Stimulated activated naive CD8-positive, alpha-beta T cell treated with anti-CD3 and anti-CD28 coated beads, Interleukin-15, Interleukin-2, amounts not matched to agents 100 ng/mL and 50 ng/mL, for 24 hours (primary cell): ENCODE data around the gene SCYGR1.
"Not testable (repeated sequence)": the region's sequence is repeated elsewhere in the genome, so short reads cannot be mapped to it uniquely, and the experiment has no call there.

ENCODE experiments used
- H3K27ac Mint-ChIP-seq: one replicate; pipeline ENCODE4 v1.8.0; 2021; ENCODE audit warnings: mild to moderate bottlenecking, mixed read lengths
- H3K27me3 Mint-ChIP-seq: one replicate; pipeline ENCODE4 v1.8.0; 2021; ENCODE audit warnings: mixed read lengths
- H3K36me3 Mint-ChIP-seq: one replicate; pipeline ENCODE4 v1.8.0; 2021; ENCODE audit warnings: low read depth, mixed read lengths
- H3K4me1 Mint-ChIP-seq: one replicate; pipeline ENCODE4 v1.8.0; 2021; ENCODE audit warnings: low read depth, mixed read lengths
- H3K4me3 Mint-ChIP-seq: one replicate; pipeline ENCODE4 v1.8.0; 2021; ENCODE audit warnings: mild to moderate bottlenecking, mixed read lengths
- H3K9me3 Mint-ChIP-seq: one replicate; pipeline ENCODE4 v1.8.0; 2021; ENCODE audit warnings: mixed read lengths

SCYGR1 gene

GRCh38 chr2:227367427-227367795 lies 20.3 kb downstream of the SCYGR1 start:
- Mint-ChIP-seq H3K9me3 (no peaks in the 10 kb centered on the region), H3K27me3 (no peaks in the 10 kb centered on the region), H3K4me3 (no peak overlapping the region), H3K4me1 (peaks cover 16% of the 10 kb centered on the region), H3K36me3 (no peaks in the 10 kb centered on the region), H3K27ac (no peak overlapping the region)

GRCh38 chr2:227366769-227367426 lies 20.9 kb downstream of the SCYGR1 start:
- Mint-ChIP-seq H3K27ac (no peak overlapping the region), H3K27me3 (no peaks in the 10 kb centered on the region), H3K9me3 (no peaks in the 10 kb centered on the region), H3K36me3 (no peaks in the 10 kb centered on the region), H3K4me1 (peaks cover 16% of the 10 kb centered on the region), H3K4me3 (no peak overlapping the region)

DNA sequence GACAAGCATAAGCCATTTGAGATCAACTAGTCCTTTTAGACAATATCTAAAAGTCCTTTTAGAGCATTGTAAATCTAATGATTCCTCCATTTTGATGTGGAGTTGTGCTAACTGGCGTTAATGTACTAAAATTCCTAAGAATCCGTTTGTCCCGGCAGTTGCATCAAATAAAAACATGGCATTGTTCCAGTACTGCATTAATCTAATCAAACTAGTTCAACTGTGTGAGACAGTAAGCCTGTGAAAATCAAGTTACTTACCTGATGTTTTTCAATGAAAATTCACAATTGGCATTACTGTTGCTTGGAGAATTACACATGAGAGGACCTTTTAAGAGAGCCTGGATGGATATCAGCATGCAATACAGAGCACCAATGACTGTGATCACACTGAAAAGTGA lies 21.9 kb downstream of the SCYGR1 start:
- Mint-ChIP-seq H3K27ac (no peak overlapping the region), H3K36me3 (peaks cover under 1% of the 10 kb centered on the region), H3K9me3 (no peaks in the 10 kb centered on the region), H3K4me3 (no peak overlapping the region), H3K4me1 (peaks cover 10% of the 10 kb centered on the region), H3K27me3 (no peaks in the 10 kb centered on the region)

DNA sequence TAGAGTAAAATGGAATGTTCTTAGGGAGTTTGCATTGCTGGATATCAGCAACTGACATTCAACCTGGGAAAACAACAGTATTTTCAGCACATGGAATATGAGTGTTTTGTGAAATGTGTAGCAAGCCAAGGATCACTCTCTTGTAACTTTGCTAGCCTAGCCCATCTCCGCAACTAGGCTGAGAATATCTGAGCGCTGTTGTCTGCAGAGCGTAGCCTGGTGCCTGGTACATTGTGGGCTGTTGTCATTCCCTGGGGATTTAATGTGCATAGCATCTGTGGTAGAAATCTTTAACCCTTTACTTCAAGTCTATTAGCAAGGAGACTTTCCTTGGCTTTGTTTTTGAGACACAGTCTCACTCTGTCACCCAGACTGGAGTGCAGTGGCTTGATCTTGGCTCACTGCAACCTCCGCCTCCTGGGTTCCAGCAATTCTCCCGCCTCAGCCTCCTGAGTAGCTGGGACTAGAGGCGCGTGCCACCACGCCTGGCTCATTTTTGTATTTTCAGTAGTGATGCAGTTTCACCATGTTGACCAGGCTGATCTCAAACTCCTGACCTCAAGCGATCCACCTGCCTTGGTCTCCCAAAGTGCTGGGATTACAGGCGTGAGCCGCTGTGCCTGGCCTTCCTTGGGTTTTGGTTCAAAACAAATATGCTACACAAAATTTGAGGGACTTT lies 23.0 kb downstream of the SCYGR1 start:
- H3K9me3 Mint-ChIP-seq, H3K27me3 Mint-ChIP-seq, H3K27ac Mint-ChIP-seq, H3K36me3 Mint-ChIP-seq, H3K4me1 Mint-ChIP-seq, H3K4me3 Mint-ChIP-seq: not testable (repeated sequence)

- Mint-ChIP-seq H3K27ac (no peak overlapping the region), H3K27me3 (no peaks in the 10 kb centered on the region), H3K9me3 (no peaks in the 10 kb centered on the region), H3K4me1 (peaks cover 6% of the 10 kb centered on the region), H3K4me3 (no peak overlapping the region), H3K36me3 (peaks cover 17% of the 10 kb centered on the region)
Measured at GRCh38 chr2:227363756-227364155, 24.0 kb downstream of the SCYGR1 start.

- no peak overlapping the region for H3K4me3 Mint-ChIP-seq
- H3K4me1 Mint-ChIP-seq: no peaks in the 10 kb centered on the region
- H3K9me3 Mint-ChIP-seq: no peaks in the 10 kb centered on the region
- peaks cover 39% of the 10 kb centered on the region for H3K36me3 Mint-ChIP-seq
- H3K27ac Mint-ChIP-seq: no peak overlapping the region
- H3K27me3 Mint-ChIP-seq: no peaks in the 10 kb centered on the region
Measured at GRCh38 chr2:227360351-227360750, 27.4 kb downstream of the SCYGR1 start.

GRCh38 chr2:227351639-227352038 lies 36.1 kb downstream of the SCYGR1 start:
- H3K27ac Mint-ChIP-seq: peak overlapping the region; percentile 12
- peaks cover 19% of the 10 kb centered on the region for H3K4me1 Mint-ChIP-seq
- H3K9me3 Mint-ChIP-seq: no peaks in the 10 kb centered on the region
- H3K4me3 Mint-ChIP-seq: peak overlapping the region; percentile 7
- H3K36me3 Mint-ChIP-seq: peaks cover 37% of the 10 kb centered on the region
- H3K27me3 Mint-ChIP-seq: no peaks in the 10 kb centered on the region

- H3K36me3 Mint-ChIP-seq: peaks cover 37% of the 10 kb centered on the region
- no peaks in the 10 kb centered on the region for H3K9me3 Mint-ChIP-seq
- no peaks in the 10 kb centered on the region for H3K27me3 Mint-ChIP-seq
- H3K4me1 Mint-ChIP-seq: peaks cover 19% of the 10 kb centered on the region
- no peak overlapping the region for H3K27ac Mint-ChIP-seq
- H3K4me3 Mint-ChIP-seq: no peak overlapping the region
Measured at GRCh38 chr2:227349989-227350612, 37.6 kb downstream of the SCYGR1 start.

GRCh38 chr2:227348324-227348723 lies 39.4 kb downstream of the SCYGR1 start:
- Mint-ChIP-seq H3K27ac (no peak overlapping the region), H3K9me3 (no peaks in the 10 kb centered on the region), H3K36me3 (peaks cover 44% of the 10 kb centered on the region)

DNA sequence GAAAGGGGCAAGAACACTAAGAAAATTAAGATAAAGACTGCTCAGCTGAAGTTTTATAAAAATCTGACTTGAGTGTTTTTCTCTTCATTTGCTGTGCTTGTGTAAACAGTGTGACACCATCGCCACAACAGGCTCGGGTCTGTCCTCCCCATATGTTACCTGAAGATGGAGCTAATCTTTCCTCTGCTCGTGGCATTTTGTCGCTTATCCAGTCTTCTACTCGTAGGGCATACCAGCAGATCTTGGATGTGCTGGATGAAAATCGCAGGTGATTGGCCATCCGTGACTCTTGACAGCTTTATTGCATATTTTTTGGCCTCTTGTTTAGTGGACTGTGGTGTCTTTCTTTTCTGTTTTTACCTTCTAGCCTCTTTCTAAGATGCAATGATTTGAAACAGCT lies 40.6 kb downstream of the SCYGR1 start:
- no peak overlapping the region for H3K4me3 Mint-ChIP-seq
- no peaks in the 10 kb centered on the region for H3K9me3 Mint-ChIP-seq
- peaks cover 16% of the 10 kb centered on the region for H3K4me1 Mint-ChIP-seq
- no peaks in the 10 kb centered on the region for H3K27me3 Mint-ChIP-seq
- peaks cover 52% of the 10 kb centered on the region for H3K36me3 Mint-ChIP-seq
- no peak overlapping the region for H3K27ac Mint-ChIP-seq

More at GRCh38 chr2:227348324-227348723, 39.4 kb downstream of the SCYGR1 start:
- Mint-ChIP-seq H3K4me3 (no peak overlapping the region), H3K27me3 (no peaks in the 10 kb centered on the region), H3K4me1 (peaks cover 19% of the 10 kb centered on the region)

- H3K27me3 Mint-ChIP-seq: no peaks in the 10 kb centered on the region
- no peaks in the 10 kb centered on the region for H3K4me1 Mint-ChIP-seq
- no peak overlapping the region for H3K4me3 Mint-ChIP-seq
- H3K27ac Mint-ChIP-seq: no peak overlapping the region
- no peaks in the 10 kb centered on the region for H3K9me3 Mint-ChIP-seq
- peaks cover 53% of the 10 kb centered on the region for H3K36me3 Mint-ChIP-seq
Measured at GRCh38 chr2:227344231-227344630, 43.5 kb downstream of the SCYGR1 start.

- Mint-ChIP-seq H3K9me3 (no peaks in the 10 kb centered on the region), H3K36me3 (peaks cover 49% of the 10 kb centered on the region), H3K27ac (no peak overlapping the region), H3K27me3 (no peaks in the 10 kb centered on the region), H3K4me1 (no peaks in the 10 kb centered on the region), H3K4me3 (no peak overlapping the region)
Measured at GRCh38 chr2:227341553-227341952, 46.2 kb downstream of the SCYGR1 start.

DNA sequence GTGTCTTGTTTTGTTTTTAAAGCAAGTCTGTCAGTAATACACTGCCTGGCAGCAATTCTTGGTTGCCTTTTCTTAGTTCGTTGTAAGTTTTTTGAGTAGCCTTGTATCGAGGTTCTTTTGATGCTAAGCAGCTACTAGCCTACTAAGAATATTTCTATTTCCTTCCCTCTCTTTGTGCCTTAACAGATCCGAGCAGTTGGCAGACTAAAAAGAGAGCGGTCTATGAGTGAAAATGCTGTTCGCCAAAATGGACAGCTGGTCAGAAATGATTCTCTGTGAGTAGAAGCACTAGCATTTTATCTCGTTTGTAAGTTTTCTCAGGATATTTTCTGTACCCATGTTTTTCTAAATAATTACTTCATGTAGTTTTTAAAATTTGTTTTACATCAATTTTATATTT lies 47.6 kb downstream of the SCYGR1 start:
- Mint-ChIP-seq H3K27ac (no peak overlapping the region), H3K27me3 (no peaks in the 10 kb centered on the region), H3K36me3 (peaks cover 53% of the 10 kb centered on the region), H3K9me3 (no peaks in the 10 kb centered on the region), H3K4me1 (peaks cover 6% of the 10 kb centered on the region), H3K4me3 (no peak overlapping the region)

DNA sequence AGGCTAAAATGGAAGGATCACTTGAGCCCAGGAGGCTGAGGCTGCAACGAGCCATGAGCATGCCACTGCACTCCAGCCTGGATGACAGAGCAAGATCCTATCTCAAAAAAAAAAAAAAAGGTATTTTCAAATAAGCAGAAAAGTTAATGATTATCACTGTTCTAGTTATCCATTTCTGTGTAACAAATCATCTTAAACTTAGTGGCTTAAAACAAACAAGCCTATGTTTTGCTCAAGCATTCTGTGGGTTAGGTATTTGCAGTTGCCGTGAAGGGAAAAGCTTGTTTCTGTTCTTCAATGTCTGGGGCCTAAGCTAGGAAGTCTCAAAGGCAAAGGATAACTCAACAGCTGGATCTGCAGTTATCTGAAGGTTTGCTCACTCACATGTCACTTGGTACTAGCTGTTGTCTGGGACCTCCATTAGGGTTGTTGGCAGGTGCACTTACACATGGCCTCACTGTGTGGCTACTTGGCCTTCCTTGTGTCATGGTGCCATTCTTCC lies 48.6 kb downstream of the SCYGR1 start:
- Mint-ChIP-seq H3K4me1 (peaks cover 8% of the 10 kb centered on the region), H3K9me3 (no peaks in the 10 kb centered on the region), H3K4me3 (no peak overlapping the region), H3K27me3 (no peaks in the 10 kb centered on the region), H3K27ac (no peak overlapping the region), H3K36me3 (peaks cover 56% of the 10 kb centered on the region)
